SHP77 (cell line): ENCODE results near the gene ATCAY.

Experiments used
- DNase-seq, 2 experiments: peaks; one replicate each; lab custom pipeline; 2025; lab: John Stamatoyannopoulos, UW

ATCAY gene, protein sequence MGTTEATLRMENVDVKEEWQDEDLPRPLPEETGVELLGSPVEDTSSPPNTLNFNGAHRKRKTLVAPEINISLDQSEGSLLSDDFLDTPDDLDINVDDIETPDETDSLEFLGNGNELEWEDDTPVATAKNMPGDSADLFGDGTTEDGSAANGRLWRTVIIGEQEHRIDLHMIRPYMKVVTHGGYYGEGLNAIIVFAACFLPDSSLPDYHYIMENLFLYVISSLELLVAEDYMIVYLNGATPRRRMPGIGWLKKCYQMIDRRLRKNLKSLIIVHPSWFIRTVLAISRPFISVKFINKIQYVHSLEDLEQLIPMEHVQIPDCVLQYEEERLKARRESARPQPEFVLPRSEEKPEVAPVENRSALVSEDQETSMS

DNA sequence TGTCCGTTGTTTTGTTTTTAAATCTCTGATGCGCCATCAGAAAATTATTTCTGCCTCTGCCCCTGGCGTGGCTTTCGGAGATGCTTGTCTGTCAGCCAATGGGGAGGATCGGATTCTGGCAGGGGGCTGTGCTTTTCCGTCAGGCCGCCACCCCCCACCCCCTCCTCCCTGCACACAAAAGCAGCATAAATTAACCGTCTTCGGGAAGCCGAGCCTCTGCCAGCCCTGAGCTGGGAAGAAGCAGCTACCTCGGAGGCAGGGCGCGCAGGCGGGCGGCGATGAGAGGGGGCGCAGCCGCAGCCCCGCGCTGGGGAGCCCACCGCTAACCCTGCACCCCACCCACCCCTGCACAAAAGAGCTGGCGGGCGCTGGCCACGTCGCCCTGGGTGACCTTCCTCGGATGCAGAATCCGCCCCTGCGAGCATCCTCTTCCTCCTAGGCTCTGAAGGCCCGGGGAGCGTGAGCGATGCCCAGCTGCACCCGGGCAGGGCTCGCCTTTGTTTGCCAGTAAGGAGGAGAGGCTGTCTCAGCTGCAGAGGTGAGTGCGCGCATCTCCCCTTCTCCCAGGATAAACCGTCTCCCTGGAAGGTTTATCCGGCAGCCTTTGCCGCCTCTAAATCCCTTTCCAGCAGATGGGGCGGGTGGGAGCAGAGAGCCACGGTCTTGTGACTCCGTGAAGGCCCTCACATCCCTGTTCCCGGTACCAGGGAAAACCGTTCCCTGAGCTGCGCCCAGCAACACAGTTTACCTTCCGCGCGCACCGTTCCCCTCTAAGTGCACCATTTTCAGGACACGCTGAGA is at the start of gene ATCAY:
ATCAY (plus strand) TSS at position 215 of the 801 bp plus-strand sequence. CDS start 5,083 bp downstream, outside the sequence.
- DNase-seq: no peak

DNA sequence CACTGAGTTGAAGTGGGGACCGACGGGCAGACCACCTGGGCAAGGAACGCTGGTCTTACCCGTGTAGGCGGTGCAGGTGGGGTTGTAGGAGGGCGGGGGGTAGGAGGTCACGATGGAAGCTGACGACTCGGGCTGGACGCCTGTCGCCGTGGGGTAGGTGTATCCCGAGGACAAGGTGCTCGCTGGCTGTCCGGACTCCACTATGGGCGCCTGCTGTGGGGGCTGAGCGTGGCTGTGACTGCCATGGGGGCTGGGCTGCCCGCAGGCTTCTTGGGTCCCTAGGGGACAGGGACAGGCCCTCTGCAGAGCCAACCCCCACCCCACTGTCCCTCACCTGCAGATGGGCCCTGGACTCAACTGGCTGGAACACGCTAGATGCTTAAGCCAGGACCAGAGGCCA is 48.9 kb upstream of the ATCAY start:
- DNase-seq: no peak

DNA sequence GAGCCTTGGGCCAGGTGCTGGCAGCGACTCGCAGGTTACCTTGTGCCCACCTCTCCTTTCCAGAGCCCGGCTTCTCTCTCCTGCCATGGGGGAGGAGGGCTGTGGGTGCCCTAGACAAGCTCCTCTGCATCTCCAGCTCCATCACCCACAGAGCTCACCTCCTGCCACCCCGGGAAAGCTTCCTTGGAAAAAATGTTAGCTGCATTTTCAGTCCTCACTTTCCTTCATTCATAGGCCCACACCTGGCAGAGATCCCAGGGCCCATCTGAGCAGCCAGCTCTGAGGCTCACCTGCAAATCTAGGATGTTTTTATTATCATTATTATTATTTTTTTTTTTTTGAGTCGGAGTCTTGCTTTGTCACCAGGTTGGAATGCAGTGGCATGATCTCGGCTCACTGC is 48.5 kb upstream of the ATCAY start:
- DNase-seq: no peak

- no peak for DNase-seq
Measured at GRCh38 chr19:3833578-3834348, 46.7 kb upstream of the ATCAY start.

- DNase-seq: no peak
Measured at GRCh38 chr19:3834349-3835054, 46.0 kb upstream of the ATCAY start.

- no peak for DNase-seq
Measured at GRCh38 chr19:3835055-3835435, 45.4 kb upstream of the ATCAY start.

- no peak for DNase-seq
Measured at GRCh38 chr19:3836887-3837286, 43.6 kb upstream of the ATCAY start.

DNA sequence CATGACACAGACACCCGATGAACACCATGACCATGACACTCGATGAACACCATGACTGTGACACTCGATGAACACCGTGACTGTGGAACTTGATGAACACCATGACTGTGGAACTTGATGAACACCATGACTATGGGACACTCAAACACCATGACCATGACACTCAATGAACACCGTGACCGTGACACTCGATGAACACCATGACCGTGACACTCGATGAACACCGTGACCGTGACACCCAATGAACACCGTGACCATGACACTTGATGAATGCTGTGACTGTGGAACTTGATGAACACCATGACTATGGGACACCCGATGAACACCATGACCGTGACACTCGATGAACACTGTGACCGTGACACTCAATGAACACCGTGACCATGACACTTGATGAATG is 43.2 kb upstream of the ATCAY start:
- no peak for DNase-seq

DNA sequence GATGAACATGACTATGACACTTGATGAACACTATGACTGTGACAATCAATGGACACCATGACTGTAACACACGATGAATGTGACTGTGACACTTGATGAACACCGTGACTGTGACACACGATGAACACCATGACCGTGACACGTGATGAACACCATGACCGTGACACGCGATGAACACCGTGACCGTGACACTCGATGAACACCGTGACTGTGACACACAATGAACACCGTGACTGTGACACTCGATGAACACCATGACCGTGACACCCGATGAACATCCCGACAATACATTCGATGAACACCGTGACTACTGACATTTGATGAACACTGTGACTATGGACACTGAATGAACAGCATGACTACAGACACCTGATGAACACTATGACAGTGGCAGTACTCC is 42.6 kb upstream of the ATCAY start:
- DNase-seq: no peak

DNA sequence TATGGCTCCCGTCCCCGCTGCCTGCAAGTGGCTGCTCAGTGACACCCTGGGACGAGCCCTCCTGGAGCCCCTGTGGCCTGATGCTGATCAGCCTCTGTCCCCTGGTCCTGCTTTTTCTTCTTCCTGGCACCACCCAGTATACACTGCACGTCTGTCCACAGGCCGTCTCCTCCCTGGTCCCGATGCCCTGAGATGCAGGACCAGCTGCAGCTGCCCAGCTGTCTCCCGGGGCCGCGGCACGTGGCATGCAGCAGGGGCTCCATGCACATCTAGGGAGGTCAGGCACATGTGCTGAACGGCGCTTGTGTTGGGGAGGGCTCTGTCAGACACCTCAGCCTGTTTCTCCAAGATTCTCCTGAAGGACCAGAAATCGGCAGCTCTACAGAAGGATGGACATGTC is 41.8 kb upstream of the ATCAY start:
- no peak for DNase-seq

GRCh38 chr19:3839941-3840340 is 40.5 kb upstream of the ATCAY start:
- no peak for DNase-seq

- DNase-seq: no peak
Measured at GRCh38 chr19:3840804-3841203, 39.7 kb upstream of the ATCAY start.

- DNase-seq: no peak
Measured at GRCh38 chr19:3842948-3843347, 37.5 kb upstream of the ATCAY start.

DNA sequence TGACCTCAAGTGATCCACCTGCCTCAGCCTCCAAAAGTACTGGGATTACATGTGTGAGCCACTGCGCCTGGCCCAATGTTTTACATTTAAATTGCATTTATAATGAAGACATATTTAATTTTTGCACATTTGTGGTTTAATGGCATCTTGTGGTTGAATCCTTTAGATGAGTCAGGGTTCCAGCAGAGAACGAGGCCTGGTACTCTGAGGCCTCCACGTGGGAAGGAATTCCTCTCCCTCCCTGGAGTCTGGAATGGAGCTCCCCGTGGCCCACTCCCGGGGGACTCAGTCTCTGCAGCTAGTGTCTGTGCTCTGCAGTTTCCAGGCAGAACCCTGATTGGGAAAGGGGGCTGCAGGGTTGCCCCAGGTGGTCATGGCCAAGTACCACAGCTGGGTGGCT is 35.9 kb upstream of the ATCAY start:
- no peak for DNase-seq

- DNase-seq: peak; percentile 50 to 75
Measured at GRCh38 chr19:3849092-3849491, 31.4 kb upstream of the ATCAY start.

DNA sequence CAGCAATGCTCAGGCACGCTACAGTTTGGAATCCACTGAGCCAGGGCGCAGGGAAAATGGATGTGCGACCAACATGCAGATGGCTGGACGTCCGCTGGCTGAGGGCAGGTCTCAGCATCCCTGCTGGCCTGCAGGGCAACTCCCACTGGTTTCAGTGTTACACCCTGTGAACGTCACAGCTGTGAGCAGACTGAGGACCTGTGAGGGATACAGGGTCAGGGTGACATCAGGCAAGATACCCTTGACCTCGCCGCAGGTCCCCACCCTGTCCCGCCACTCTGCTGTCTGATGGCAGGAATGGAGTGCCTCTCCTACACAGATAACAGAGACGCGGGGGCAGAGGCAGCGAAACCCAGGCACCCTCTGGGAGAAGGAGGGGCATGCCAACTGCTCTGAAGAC is 30.7 kb upstream of the ATCAY start:
- no peak for DNase-seq

- DNase-seq: no peak
Measured at GRCh38 chr19:3850320-3850972, 30.0 kb upstream of the ATCAY start.

DNA sequence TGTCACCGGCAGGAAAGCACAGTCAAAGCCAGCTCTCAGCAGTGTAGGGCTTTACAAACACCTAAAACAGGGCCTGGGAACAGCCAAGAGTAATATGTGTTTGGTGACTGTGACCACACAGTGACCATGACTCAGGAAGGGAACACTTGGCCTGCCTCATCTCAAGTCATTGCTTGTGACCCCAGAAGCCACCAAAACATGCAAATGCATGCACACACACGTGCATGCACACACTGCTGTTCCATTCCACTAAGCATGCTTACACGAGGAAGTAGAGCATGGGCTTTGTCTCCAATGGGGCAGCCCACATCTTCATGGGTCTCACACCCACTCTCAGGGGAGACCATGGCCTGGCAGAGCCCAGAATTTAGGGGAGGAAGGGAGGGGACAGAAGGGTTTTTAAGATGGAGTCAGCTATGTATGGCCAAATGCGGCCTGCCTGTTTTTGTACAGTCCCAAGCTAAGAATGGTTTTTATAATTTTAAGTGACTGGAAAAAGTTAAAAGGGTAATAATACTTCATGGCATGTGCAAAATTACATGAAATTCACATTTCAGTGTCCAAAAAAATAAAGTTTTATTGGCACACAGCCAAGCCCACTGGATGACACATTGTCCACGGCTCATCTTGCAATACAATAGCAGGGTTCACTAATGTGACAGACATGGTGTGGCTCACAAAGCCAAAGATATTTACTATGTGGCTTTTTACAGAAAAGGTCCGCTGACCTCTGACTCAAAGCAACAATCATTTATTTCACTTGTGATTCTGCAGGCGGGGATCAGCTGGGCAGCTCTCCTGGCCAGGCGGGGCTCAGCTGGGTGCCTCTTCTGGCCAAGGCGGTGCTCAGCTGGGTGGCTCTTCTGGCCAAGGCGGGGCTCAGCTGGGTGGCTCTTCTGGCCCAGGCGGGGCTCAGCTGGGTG is 29.0 kb upstream of the ATCAY start:
- no peak for DNase-seq

GRCh38 chr19:3852177-3852511 is 28.3 kb upstream of the ATCAY start:
- no peak for DNase-seq

DNA sequence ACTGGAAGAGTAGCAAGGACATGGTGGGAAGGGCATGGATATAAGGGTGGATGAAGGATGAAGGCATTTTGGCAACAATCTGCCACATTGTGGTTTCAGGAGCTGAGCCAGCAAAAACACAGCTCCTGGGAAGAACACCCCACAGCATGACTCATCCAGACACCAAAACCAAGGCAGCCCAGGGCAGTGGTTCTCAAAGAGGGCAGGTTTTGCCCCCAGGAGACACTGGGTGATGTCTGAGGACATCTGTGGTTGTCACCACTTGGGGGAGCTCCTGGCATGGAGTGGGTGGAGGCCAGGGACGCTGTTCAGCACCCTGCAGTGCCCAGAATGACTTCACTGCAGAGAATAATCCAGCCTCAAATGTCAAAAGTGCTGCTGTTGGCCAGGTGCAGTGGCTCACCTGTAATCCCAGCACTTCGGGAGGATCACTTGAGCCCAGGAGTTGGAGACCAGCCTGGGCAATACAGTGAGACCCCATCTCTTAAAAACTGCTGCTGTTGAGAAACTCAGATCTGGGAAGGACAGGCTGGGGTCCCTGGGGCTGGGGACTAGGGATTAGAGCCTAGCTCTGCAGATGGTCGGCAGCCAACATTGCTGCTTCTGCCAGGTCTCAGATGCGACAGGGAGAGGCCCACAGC is 27.8 kb upstream of the ATCAY start:
- peak; percentile 40 to 42 for DNase-seq
